ENCODE measurements around the gene CHORDC1.
"Not testable (repeated sequence)": the region's sequence is repeated elsewhere in the genome, so short reads cannot be mapped to it uniquely, and the experiment has no call there.

CHORDC1 gene

GRCh38 chr11:90213322-90213721 lies 9.5 kb downstream of the CHORDC1 start:
- DNase-seq: no peak

GRCh38 chr11:90208857-90209256 lies 14.0 kb downstream of the CHORDC1 start:
- DNase-seq: no peak

GRCh38 chr11:90207992-90208391 lies 14.9 kb downstream of the CHORDC1 start:
- not testable (repeated sequence) for DNase-seq

- DNase-seq: peak; percentile 66
Measured at GRCh38 chr11:90204832-90205646, 17.8 kb downstream of the CHORDC1 start.

- no peak for DNase-seq
Measured at GRCh38 chr11:90204407-90204806, 18.4 kb downstream of the CHORDC1 start.

GRCh38 chr11:90202342-90202741 lies 20.5 kb downstream of the CHORDC1 start:
- DNase-seq: no peak

- DNase-seq: no peak
Measured at GRCh38 chr11:90197377-90197776, 25.5 kb downstream of the CHORDC1 start.

GRCh38 chr11:90192869-90193582 lies 29.8 kb downstream of the CHORDC1 start:
- DNase-seq: no peak

GRCh38 chr11:90189011-90189410 lies 33.8 kb downstream of the CHORDC1 start:
- DNase-seq: no peak

GRCh38 chr11:90187839-90188238 lies 35.0 kb downstream of the CHORDC1 start:
- no peak for DNase-seq

GRCh38 chr11:90179923-90180322 lies 42.9 kb downstream of the CHORDC1 start:
- DNase-seq: no peak

GRCh38 chr11:90178751-90179150 lies 44.1 kb downstream of the CHORDC1 start:
- DNase-seq: no peak

- DNase-seq: no peak
Measured at GRCh38 chr11:90176069-90176468, 46.8 kb downstream of the CHORDC1 start.

GRCh38 chr11:90171359-90171758 lies 51.5 kb downstream of the CHORDC1 start:
- no peak for DNase-seq

- DNase-seq: no peak
Measured at GRCh38 chr11:90168571-90168970, 54.3 kb downstream of the CHORDC1 start.

GRCh38 chr11:90167704-90168103 lies 55.1 kb downstream of the CHORDC1 start:
- not testable (repeated sequence) for DNase-seq

- DNase-seq: not testable (repeated sequence)
Measured at GRCh38 chr11:90166982-90167573, 55.8 kb downstream of the CHORDC1 start.

Data from CD4-positive, alpha-beta T cell treated with Interleukin-21 for 1 hour (primary cell).